HEK293T (cell line): ENCODE results near the gene ZMIZ2.

Experiments used
- CTCF ChIA-PET: fragments of 350-600 bp; formaldehyde crosslinking; extraction: SDS; loops from one replicate; lab custom pipeline; 2021; ENCODE audit warnings: antibody characterized with exemption, inconsistent platforms; lab: Yijun Ruan, JAX
- POLR2A ChIA-PET: fragments of 350-600 bp; formaldehyde crosslinking; extraction: SDS; loops from one replicate; lab custom pipeline; 2020; ENCODE audit warnings: antibody characterized with exemption, inconsistent platforms; lab: Yijun Ruan, JAX
- DNase-seq: peaks from one replicate; pipeline ENCODE4 v3.0.0; 2012; ENCODE audit warnings: mixed read lengths; ENCODE audit errors: extremely low spot score
- ARNT ChIP-seq: fragments of 450-650 bp; IDR thresholded peaks from 2 replicates; pipeline ENCODE4 v1.6.1; 2017; ENCODE audit warnings: mild to moderate bottlenecking
- BHLHE40 ChIP-seq: fragments of 450-650 bp; IDR thresholded peaks from 2 replicates; pipeline ENCODE4 v1.6.1; 2016; ENCODE audit warnings: mild to moderate bottlenecking, moderate library complexity, borderline replicate concordance
- CTBP1 ChIP-seq: fragments of 450-650 bp; IDR thresholded peaks from 2 replicates; pipeline ENCODE4 v1.6.1; 2016; ENCODE audit warnings: borderline replicate concordance
- ELF4 ChIP-seq: fragments of 450-650 bp; IDR thresholded peaks from 2 replicates; pipeline ENCODE4 v1.6.1; 2017; ENCODE audit warnings: antibody characterized with exemption
- FOXA1 ChIP-seq: fragments of 450-650 bp; IDR thresholded peaks from 2 replicates; pipeline ENCODE4 v1.6.1; 2016; ENCODE audit warnings: mild to moderate bottlenecking
- FOXK2 ChIP-seq: fragments of 450-650 bp; IDR thresholded peaks from 2 replicates; pipeline ENCODE4 v1.6.1; 2016; ENCODE audit warnings: mild to moderate bottlenecking
- FOXM1 ChIP-seq: fragments of 450-650 bp; IDR thresholded peaks from 2 replicates; pipeline ENCODE4 v1.6.1; 2017; ENCODE audit warnings: mild to moderate bottlenecking, borderline replicate concordance
- HDGF ChIP-seq: fragments of 450-650 bp; IDR thresholded peaks from 2 replicates; pipeline ENCODE4 v1.6.1; 2017; ENCODE audit warnings: antibody characterized with exemption, borderline replicate concordance
- L3MBTL2 ChIP-seq: fragments of 450-650 bp; conservative IDR thresholded peaks from 2 replicates; pipeline ENCODE4 v1.6.1; 2016; ENCODE audit warnings: mild to moderate bottlenecking
- LEF1 ChIP-seq: fragments of 450-650 bp; IDR thresholded peaks from 2 replicates; pipeline ENCODE4 v1.6.1; 2017; ENCODE audit warnings: mild to moderate bottlenecking, borderline replicate concordance
- NFRKB ChIP-seq: fragments of 450-650 bp; IDR thresholded peaks from 2 replicates; pipeline ENCODE4 v1.6.1; 2016; ENCODE audit warnings: mild to moderate bottlenecking, moderate library complexity
- SP1 ChIP-seq: fragments of 450-650 bp; IDR thresholded peaks from 2 replicates; pipeline ENCODE4 v1.6.1; 2017
- SUZ12 ChIP-seq: fragments of 450-650 bp; IDR thresholded peaks from 2 replicates; pipeline ENCODE4 v1.6.1; 2016; ENCODE audit warnings: mild to moderate bottlenecking
- TARDBP ChIP-seq: fragments of 450-650 bp; IDR thresholded peaks from 2 replicates; pipeline ENCODE4 v1.6.1; 2016
- ZNF384 ChIP-seq: fragments of 450-650 bp; IDR thresholded peaks from 2 replicates; pipeline ENCODE4 v1.6.1; 2016
- TF ChIP-seq, protein P1 (sequence below): fragments of 450-650 bp; IDR thresholded peaks from 2 replicates; pipeline ENCODE4 v1.6.1; 2016

Gene ZMIZ2

DNA sequence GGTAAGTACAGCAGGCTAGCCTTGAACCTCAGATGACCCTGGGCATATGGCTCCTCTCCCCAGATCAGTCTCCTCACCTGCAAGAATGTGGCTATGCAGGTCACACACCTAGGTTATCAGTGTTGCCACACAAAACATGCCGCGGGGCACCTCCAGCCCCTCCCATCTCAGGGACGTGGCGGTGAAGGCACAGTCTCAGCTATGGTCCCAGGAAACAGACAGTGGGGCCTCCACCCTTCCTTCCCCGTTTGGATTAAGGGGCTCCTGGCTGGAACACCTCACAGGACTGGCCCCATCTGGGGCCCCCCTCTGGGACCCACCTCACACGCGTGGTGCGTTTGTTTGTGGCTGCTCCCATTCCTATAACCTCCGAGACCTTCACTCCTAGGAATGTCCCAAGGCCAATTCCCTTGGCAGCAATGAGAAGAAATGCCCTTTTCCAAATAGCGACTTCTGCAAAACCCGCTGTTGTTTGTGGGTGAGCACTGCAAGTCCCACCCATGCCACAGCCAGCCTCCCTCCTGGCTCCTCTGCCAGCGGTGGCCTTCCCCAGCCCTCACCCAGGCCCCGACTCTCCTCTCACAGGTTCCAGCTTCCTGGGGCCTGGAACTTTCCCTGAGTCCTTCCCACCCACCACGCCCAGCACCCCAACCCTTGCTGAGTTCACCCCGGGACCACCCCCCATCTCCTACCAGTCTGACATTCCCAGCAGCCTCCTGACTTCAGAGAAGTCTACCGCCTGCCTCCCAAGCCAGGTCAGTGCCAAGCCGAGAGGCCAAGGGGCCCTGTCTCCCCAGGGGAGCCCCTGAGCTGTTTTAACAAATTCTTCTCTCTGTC, 17.1 kb downstream of the ZMIZ2 start:
- CTCF ChIA-PET = no interaction called here
- TF ChIP-seq FOXA1 (no peak), FOXK2 (no peak)
- DNase-seq = no peak
- POLR2A ChIA-PET = no interaction called here

GRCh38 chr7:44766416-44766801, 17.8 kb downstream of the ZMIZ2 start:
- ChIA-PET CTCF (no interaction called here), POLR2A (no interaction called here)
- no peak for TF ChIP-seq TARDBP
- no peak for TF ChIP-seq SUZ12
- TF ChIP-seq ARNT = no peak
- TF ChIP-seq HDGF = no peak
- TF ChIP-seq NFRKB = no peak
- no peak for TF ChIP-seq ELF4
- TF ChIP-seq SP1 = no peak
- no peak for TF ChIP-seq CTBP1
- TF ChIP-seq BHLHE40 = no peak
- TF ChIP-seq, protein P1, sequence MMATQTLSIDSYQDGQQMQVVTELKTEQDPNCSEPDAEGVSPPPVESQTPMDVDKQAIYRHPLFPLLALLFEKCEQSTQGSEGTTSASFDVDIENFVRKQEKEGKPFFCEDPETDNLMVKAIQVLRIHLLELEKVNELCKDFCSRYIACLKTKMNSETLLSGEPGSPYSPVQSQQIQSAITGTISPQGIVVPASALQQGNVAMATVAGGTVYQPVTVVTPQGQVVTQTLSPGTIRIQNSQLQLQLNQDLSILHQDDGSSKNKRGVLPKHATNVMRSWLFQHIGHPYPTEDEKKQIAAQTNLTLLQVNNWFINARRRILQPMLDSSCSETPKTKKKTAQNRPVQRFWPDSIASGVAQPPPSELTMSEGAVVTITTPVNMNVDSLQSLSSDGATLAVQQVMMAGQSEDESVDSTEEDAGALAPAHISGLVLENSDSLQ = no peak
- no peak for TF ChIP-seq ZNF384
- TF ChIP-seq FOXM1 = no peak
- no peak for TF ChIP-seq L3MBTL2
- TF ChIP-seq FOXA1 = no peak
- no peak for DNase-seq

DNA sequence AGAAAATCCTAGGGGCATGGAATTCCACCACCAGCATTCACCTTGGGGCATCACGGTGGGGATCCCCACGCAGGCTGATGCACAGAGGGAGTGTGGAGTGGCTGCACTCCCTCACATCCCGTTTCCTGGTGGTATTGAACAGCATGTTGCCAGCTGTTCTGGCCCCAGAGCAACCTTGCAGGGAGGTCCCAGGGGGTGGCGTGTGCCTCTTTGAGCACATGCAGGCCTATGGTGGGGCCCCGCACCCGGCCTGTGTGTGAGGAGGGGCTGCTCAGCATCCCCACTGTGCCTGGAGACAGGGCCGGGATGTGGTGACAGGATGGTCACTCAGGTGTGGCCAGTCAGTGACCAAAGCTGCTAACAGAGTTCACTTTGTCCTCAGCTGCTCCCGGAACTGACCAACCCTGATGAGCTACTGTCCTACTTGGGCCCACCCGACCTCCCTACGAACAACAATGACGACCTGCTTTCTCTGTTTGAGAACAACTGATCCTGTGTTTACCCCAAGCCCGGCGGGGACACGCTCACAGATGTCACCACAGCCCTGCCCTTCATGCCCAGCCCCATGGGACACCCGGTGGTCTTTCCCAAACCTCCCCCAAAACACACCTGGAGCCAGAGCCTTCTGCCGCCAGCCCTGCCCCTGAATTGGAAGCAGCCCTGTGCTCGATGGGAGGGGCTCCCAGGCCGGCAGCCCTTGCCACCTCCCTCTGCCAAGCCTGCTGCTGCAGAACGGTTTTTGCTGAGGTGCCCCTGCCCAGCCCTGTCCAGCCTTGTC, 18.7 kb downstream of the ZMIZ2 start:
- POLR2A ChIA-PET = interaction anchor here (1.6 to 1.8 kb wide), 2 partner anchors 185 to 194 kb away, joined by 3 to 4 read pairs; partner anchors contain the start of genes DDX56 and TMED4
- TF ChIP-seq NFRKB = no peak
- TF ChIP-seq CTBP1 = no peak
- no peak for TF ChIP-seq ELF4
- TF ChIP-seq FOXK2 = no peak
- TF ChIP-seq ZNF384 = no peak
- TF ChIP-seq, protein P1 = no peak
- no peak for TF ChIP-seq SP1
- no peak for TF ChIP-seq FOXM1
- no peak for TF ChIP-seq TARDBP
- TF ChIP-seq L3MBTL2 = no peak
- TF ChIP-seq LEF1 = no peak
- TF ChIP-seq ARNT = no peak
- TF ChIP-seq SUZ12 = no peak
- TF ChIP-seq HDGF = no peak
- TF ChIP-seq FOXA1 = no peak
- no peak for TF ChIP-seq BHLHE40
- no peak for DNase-seq
- CTCF ChIA-PET = no interaction called here

DNA sequence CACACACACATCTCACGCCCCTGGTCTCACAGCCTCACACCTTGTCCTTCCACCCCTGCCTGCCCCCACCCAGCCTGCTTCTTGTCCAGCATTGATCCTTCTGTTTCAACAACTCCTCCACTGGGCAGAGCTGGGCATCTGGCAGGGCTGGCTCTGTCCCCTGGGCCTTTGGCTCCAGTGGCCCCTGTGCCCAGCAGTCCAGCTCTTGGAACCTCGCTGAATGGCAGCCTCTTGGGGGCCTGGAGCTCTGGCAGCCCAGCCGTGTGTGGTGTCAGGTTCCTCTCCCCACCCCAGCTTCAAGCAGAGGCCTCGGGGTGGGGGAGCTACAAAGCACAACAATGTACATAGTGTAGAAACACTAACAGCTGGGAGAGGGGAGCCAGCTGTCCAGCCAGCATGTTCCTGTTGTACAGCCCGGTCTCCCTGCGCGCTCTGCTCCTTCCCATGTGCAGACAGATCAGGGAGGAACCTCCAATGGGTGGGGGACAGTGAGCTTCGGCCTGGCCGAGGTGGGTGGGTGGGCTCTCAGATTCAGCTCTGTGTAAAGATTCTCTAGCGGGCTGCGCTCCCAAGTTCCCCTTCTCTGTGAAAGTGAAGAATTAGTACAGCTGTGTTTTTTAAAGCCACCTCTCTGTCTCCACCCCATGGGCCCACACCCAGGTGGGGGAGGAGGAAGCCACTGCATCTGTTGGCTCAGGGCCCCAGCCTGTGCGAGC, 19.4 kb downstream of the ZMIZ2 start:
- ChIA-PET CTCF (no interaction called here), POLR2A (interaction anchor here (0.7 to 1.8 kb wide), 4 partner anchors 29 to 194 kb away, joined by 3 to 4 read pairs (median 4); partner anchors contain the start of genes DDX56, OGDH and TMED4)
- no peak for DNase-seq
- TF ChIP-seq ELF4 (no peak), FOXK2 (no peak), FOXM1 (no peak), CTBP1 (no peak), SP1 (no peak), HDGF (no peak), NFRKB (no peak), SUZ12 (no peak), TARDBP (no peak), ARNT (no peak), ZNF384 (no peak), L3MBTL2 (no peak)

- ChIA-PET CTCF (no interaction called here), POLR2A (interaction anchor here (0.7 to 1.8 kb wide), 3 partner anchors 28 to 187 kb away, joined by 3 to 4 read pairs (median 4); partner anchors contain the start of genes OGDH and TMED4)
- no peak for TF ChIP-seq FOXK2
- no peak for TF ChIP-seq SUZ12
- no peak for TF ChIP-seq NFRKB
- no peak for TF ChIP-seq LEF1
- no peak for DNase-seq
Observed at GRCh38 chr7:44768628-44769371, 20.2 kb downstream of the ZMIZ2 start.

DNA sequence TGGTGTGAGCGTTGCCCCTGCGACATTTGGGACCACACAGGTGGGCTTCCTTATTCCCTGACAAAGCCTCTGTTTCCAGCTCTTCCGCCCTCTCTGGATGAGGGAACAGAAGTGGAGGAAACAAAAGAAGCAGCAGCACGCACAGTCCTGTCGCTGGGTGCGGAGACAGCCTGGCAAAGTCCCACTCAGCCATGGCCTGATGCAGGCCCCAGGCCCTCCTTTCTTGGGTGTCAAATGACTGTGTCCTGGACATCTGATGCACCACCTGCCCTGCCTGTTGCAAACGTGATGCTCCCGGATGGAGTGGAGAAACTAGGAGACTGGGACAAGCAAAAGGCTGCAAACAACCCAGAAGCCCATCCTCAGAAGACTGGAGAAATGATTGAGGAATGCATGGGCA, 20.7 kb downstream of the ZMIZ2 start:
- TF ChIP-seq LEF1 (no peak), FOXK2 (no peak), BHLHE40 (no peak), ZNF384 (no peak)
- no peak for DNase-seq
- POLR2A ChIA-PET = no interaction called here
- CTCF ChIA-PET = no interaction called here
